IMR-90 (cell line): Measurements from ENCODE around the gene OR2B6. TPM values are rescaled to one million over a fixed set of nuclear protein-coding genes. Genes with fewer than 3 reads are reported as not detected.

Experiments
- ATAC-seq: fragments of 200-7000 bp; cut with Tn5 transposase; 2 replicates; pipeline ENCODE4 v1.9.1; 2020; ENCODE audit warnings: low read depth, mild to moderate bottlenecking, moderate library complexity
- BruUV-seq: library from RNA; stranded (reverse); fragments of 400-500 nt; replicated peaks from 2 replicates; lab custom pipeline; 2021; lab: Mats Ljungman, UMichigan
- CTCF ChIA-PET: fragments of 300-600 bp; formaldehyde crosslinking; extraction: SDS; loops from one replicate; lab custom pipeline; 2021; ENCODE audit warnings: antibody characterized with exemption; lab: Yijun Ruan, JAX
- POLR2A ChIA-PET: fragments of 300-600 bp; sonication (Branson Sonifier 250); formaldehyde crosslinking; loops from one replicate; lab custom pipeline; 2022; ENCODE audit warnings: antibody characterized with exemption; ENCODE audit not compliant: unreplicated experiment; lab: Charles Lee
- DNase-seq: peaks from one replicate; pipeline ENCODE4 v3.0.0; 2013
- H2AFZ ChIP-seq: replicated peaks from 2 replicates; pipeline ENCODE3; 2013; ENCODE audit warnings: low read length, mild to moderate bottlenecking; ENCODE audit not compliant: poor library complexity
- H2AK5ac ChIP-seq: 2 replicates; pipeline ENCODE4 v1.6.1; 2013; ENCODE audit warnings: low read depth, low read length, inconsistent platforms
- H2AK9ac ChIP-seq: replicated peaks from 2 replicates; pipeline ENCODE3; 2013; ENCODE audit warnings: mild to moderate bottlenecking, low read depth, low read length, moderate library complexity; ENCODE audit not compliant: poor library complexity
- H2BK120ac ChIP-seq: 2 replicates; pipeline ENCODE4 v1.6.1; 2013; ENCODE audit warnings: low read depth, low read length, inconsistent platforms
- H2BK15ac ChIP-seq: 3 replicates; pipeline ENCODE4 v1.6.1; 2013; ENCODE audit warnings: low read depth, low read length, inconsistent platforms
- H2BK20ac ChIP-seq: 2 replicates; pipeline ENCODE4 v1.6.1; 2013; ENCODE audit warnings: low read depth, mild to moderate bottlenecking, inconsistent platforms, low read length, moderate library complexity
- H2BK5ac ChIP-seq: 2 replicates; pipeline ENCODE4 v1.6.1; 2013; ENCODE audit warnings: mild to moderate bottlenecking, low read depth, low read length, inconsistent platforms; ENCODE audit not compliant: poor library complexity, severe bottlenecking
- H3K14ac ChIP-seq: replicated peaks from 2 replicates; pipeline ENCODE4 v1.6.1; 2013; ENCODE audit warnings: low read depth, low read length, inconsistent platforms
- H3K18ac ChIP-seq: 2 replicates; pipeline ENCODE4 v1.6.1; 2013; ENCODE audit warnings: low read depth, low read length, control low read depth
- H3K23ac ChIP-seq: 2 replicates; pipeline ENCODE4 v1.6.1; 2013; ENCODE audit warnings: low read depth, low read length, inconsistent platforms
- H3K27ac ChIP-seq: 2 replicates; pipeline ENCODE4 v1.5.1; 2013; ENCODE audit warnings: mild to moderate bottlenecking, control low read depth, low read length; ENCODE audit not compliant: insufficient read depth
- H3K27me3 ChIP-seq: 2 replicates; pipeline ENCODE4 v1.6.1; 2013; ENCODE audit warnings: low read length; ENCODE audit not compliant: control insufficient read depth, insufficient read depth
- H3K36me3 ChIP-seq: 2 replicates; pipeline ENCODE4 v1.6.1; 2013; ENCODE audit warnings: low read length, mixed read lengths; ENCODE audit not compliant: control insufficient read depth, insufficient read depth
- H3K4ac ChIP-seq: 2 replicates; pipeline ENCODE4 v1.6.1; 2013; ENCODE audit warnings: low read depth, low read length, inconsistent platforms
- H3K4me1 ChIP-seq: 2 replicates; pipeline ENCODE4 v1.6.1; 2013; ENCODE audit warnings: low read length, mixed read lengths; ENCODE audit not compliant: control insufficient read depth, insufficient read depth
- H3K4me2 ChIP-seq: 2 replicates; pipeline ENCODE4 v1.6.1; 2013; ENCODE audit warnings: low read depth, mild to moderate bottlenecking, control low read depth, low read length, moderate library complexity
- H3K4me3 ChIP-seq: 2 replicates; pipeline ENCODE4 v1.5.1; 2013; ENCODE audit warnings: low read depth, mild to moderate bottlenecking, control low read depth, low read length, moderate library complexity; ENCODE audit not compliant: insufficient read depth
- H3K56ac ChIP-seq: 2 replicates; pipeline ENCODE4 v1.6.1; 2013; ENCODE audit warnings: low read length, inconsistent platforms; ENCODE audit not compliant: insufficient read depth; ENCODE audit errors: extremely low read depth
- H3K79me1 ChIP-seq, 2 experiments: 2 replicates each; pipeline ENCODE4 v1.6.1; 2013; ENCODE audit warnings: low read length in 2 of 2, inconsistent platforms in 1 of 2, low read depth in 1 of 2
- H3K9ac ChIP-seq: 2 replicates; pipeline ENCODE4 v1.6.1; 2013; ENCODE audit warnings: low read depth, low read length, control low read depth
- H3K9me1 ChIP-seq: 2 replicates; pipeline ENCODE4 v1.6.1; 2013; ENCODE audit warnings: low read length, inconsistent platforms; ENCODE audit not compliant: insufficient read depth
- H3K9me3 ChIP-seq: 2 replicates; pipeline ENCODE4 v1.6.1; 2013; ENCODE audit warnings: low read length; ENCODE audit not compliant: control insufficient read depth, insufficient read depth
- H4K20me1 ChIP-seq: 2 replicates; pipeline ENCODE4 v1.6.1; 2013; ENCODE audit warnings: low read length, inconsistent platforms; ENCODE audit not compliant: insufficient read depth
- H4K5ac ChIP-seq: 2 replicates; pipeline ENCODE4 v1.6.1; 2013; ENCODE audit warnings: mild to moderate bottlenecking, low read depth, low read length, control low read depth
- H4K8ac ChIP-seq, 2 experiments: 2 replicates each; pipeline ENCODE4 v1.6.1; 2013; ENCODE audit warnings: low read depth in 2 of 2, low read length in 2 of 2, control low read depth in 1 of 2, inconsistent platforms in 1 of 2
- H4K91ac ChIP-seq: 2 replicates; pipeline ENCODE4 v1.6.1; 2013; ENCODE audit warnings: low read depth, low read length, inconsistent platforms; ENCODE audit not compliant: insufficient read depth
- BHLHE40 ChIP-seq: fragments of 150-350 bp; IDR thresholded peaks from 2 replicates; pipeline ENCODE4 v1.6.1; 2016; ENCODE audit warnings: mild to moderate bottlenecking, low read depth, low read length
- CEBPB ChIP-seq: IDR thresholded peaks from 2 replicates; pipeline ENCODE4 v1.6.1; 2012; ENCODE audit warnings: low read depth, low read length, improper control_type of control experiment
- CTCF ChIP-seq: conservative IDR thresholded peaks from 2 replicates; pipeline ENCODE4 v1.5.1; 2012; ENCODE audit warnings: mild to moderate bottlenecking, low read depth, low read length, improper control_type of control experiment
- WGBS, 2 experiments: methylation state at CpG; one replicate each; pipeline versions ENCODE4 v1.1.5 to v1.1.7; 2013; ENCODE audit warnings: missing lambda C conversion rate in 2 of 2; ENCODE audit not compliant: insufficient read length in 1 of 2; ENCODE audit errors: extremely low coverage in 2 of 2; 5-methylcytosine and 5-hydroxymethylcytosine counted together
- dilution Hi-C: fragments of 300-500 bp; cut with HindIII; formaldehyde crosslinking; loops from one replicate; pipeline ENCODE4 v1.14.3; 2018; ENCODE audit warnings: low sequenced_read_pairs; ENCODE audit not compliant: unreplicated experiment
- in situ Hi-C: fragments of 300-500 bp; cut with MboI; formaldehyde crosslinking; loops from 3 replicates; pipeline ENCODE4 v1.14.3; 2019; ENCODE audit warnings: low sequenced_read_pairs, inconsistent platforms, mixed read lengths
- intact Hi-C: fragments of 100-400 bp; cut with micrococcal nuclease; formaldehyde crosslinking; loops from 2 replicates; pipeline ENCODE4 v1.10.0; 2022
- polyA plus RNA-seq, 3 experiments: library from polyadenylated mRNA; depleted of rRNA; stranded (reverse); fragments of >200 nt; gene quantifications; 2 replicates each; pipeline ENCODE4 v1.2.3, GENCODE V29; 2012; ENCODE audit warnings: low replicate concordance in 1 of 3
- total RNA-seq: library from RNA; depleted of rRNA; stranded (reverse); fragments of >200 nt; gene quantifications from 2 replicates; pipeline ENCODE4 v1.2.3, GENCODE V29; 2012

OR2B6 gene
- total and polyA plus RNA-seq, 2 of the 4 experiments (the other 2 are of a cell fraction): not detected

DNA sequence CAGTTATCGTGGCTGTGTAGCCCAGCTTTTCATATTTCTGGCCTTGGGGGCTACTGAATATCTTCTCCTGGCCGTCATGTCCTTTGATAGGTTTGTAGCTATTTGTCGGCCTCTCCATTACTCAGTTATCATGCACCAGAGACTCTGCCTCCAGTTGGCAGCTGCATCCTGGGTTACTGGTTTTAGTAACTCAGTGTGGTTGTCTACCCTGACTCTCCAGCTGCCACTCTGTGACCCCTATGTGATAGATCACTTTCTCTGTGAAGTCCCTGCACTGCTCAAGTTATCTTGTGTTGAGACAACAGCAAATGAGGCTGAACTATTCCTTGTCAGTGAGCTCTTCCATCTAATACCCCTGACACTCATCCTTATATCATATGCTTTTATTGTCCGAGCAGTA, 475 bp downstream of the OR2B6 start:
- ChIA-PET CTCF (no interaction called here), POLR2A (no interaction called here)
- H3K23ac ChIP-seq: no peak overlapping the region
- DNase-seq (no peak), ATAC-seq (no peak)
- no peak overlapping the region for H3K9ac ChIP-seq
- no peaks in the 10 kb centered on the region for H3K36me3 ChIP-seq
- TF ChIP-seq BHLHE40 (no peak), CTCF (no peak), CEBPB (no peak)
- no peaks in the 10 kb centered on the region for H4K20me1 ChIP-seq
- no peaks in the 10 kb centered on the region for H3K9me3 ChIP-seq
- dilution Hi-C loops: no loop called here
- in situ Hi-C loops: no loop called here
- no peak overlapping the region for H4K8ac ChIP-seq
- H3K4ac ChIP-seq: no peak overlapping the region
- no peaks in the 10 kb centered on the region for H3K9me1 ChIP-seq
- no peak overlapping the region for H3K14ac ChIP-seq
- no peak overlapping the region for H3K56ac ChIP-seq
- no peak overlapping the region for H3K27ac ChIP-seq
- WGBS, 2 experiments: no CpG with 5 or more reads among the region's 4 CpGs
- no peak overlapping the region for H2AK9ac ChIP-seq
- H2AFZ ChIP-seq: no peak overlapping the region
- BruUV-seq: no TSS peak
- H3K79me1 ChIP-seq: no peaks in the 10 kb centered on the region
- no peak overlapping the region for H2BK20ac ChIP-seq
- H3K27me3 ChIP-seq: no peaks in the 10 kb centered on the region
- intact Hi-C loops: no loop called here
- H2BK5ac ChIP-seq: no peak overlapping the region
- H4K91ac ChIP-seq: no peak overlapping the region
- H2BK120ac ChIP-seq: no peak overlapping the region
- H3K4me3 ChIP-seq: no peak overlapping the region
- no peak overlapping the region for H3K18ac ChIP-seq
- no peak overlapping the region for H2BK15ac ChIP-seq
- no peak overlapping the region for H3K4me2 ChIP-seq
- no peak overlapping the region for H2AK5ac ChIP-seq
- no peaks in the 10 kb centered on the region for H3K4me1 ChIP-seq
- no peak overlapping the region for H4K5ac ChIP-seq
